GM12878 (cell line): ENCODE measurements around the gene MAP4K1. TPM values are rescaled to one million over a fixed set of nuclear protein-coding genes. Genes with fewer than 3 reads are reported as not detected.
A peak's percentile ranks its signal among the peaks of the same experiment; 100 is the strongest.

ENCODE experiments used
- BCLAF1 ChIP-seq: fragments of 450-650 bp; IDR thresholded peaks from 2 replicates; pipeline ENCODE4 v1.6.1; 2017; ENCODE audit warnings: antibody characterized with exemption, mild to moderate bottlenecking, moderate library complexity
- EZH2 ChIP-seq: IDR thresholded peaks from 2 replicates; pipeline ENCODE4 v1.6.1; 2012; ENCODE audit warnings: low read depth, mild to moderate bottlenecking, control low read depth, inconsistent platforms, low read length, borderline replicate concordance; ENCODE audit not compliant: control insufficient read depth
- HDAC6 ChIP-seq: fragments of 200-600 bp; sonication (generic); IDR thresholded peaks from one replicate; pipeline ENCODE4 v1.8.0; 2017; ENCODE audit warnings: antibody characterized with exemption; ENCODE audit not compliant: unreplicated experiment
- IRF4 ChIP-seq: IDR thresholded peaks from 2 replicates; pipeline ENCODE4 v1.6.1; 2011; ENCODE audit warnings: low read depth, low read length
- MAX ChIP-seq: IDR thresholded peaks from 2 replicates; pipeline ENCODE4 v1.6.1; 2012; ENCODE audit warnings: low read depth, low read length, improper control_type of control experiment
- MEF2A ChIP-seq: IDR thresholded peaks from 2 replicates; pipeline ENCODE4 v1.6.1; 2011; ENCODE audit warnings: low read depth, mild to moderate bottlenecking, low read length, moderate library complexity; ENCODE audit not compliant: insufficient read depth
- MTA3 ChIP-seq: IDR thresholded peaks from 2 replicates; pipeline ENCODE4 v1.6.1; 2012; ENCODE audit warnings: low read length, inconsistent platforms, borderline replicate concordance
- NR2C1 ChIP-seq: fragments of 450-650 bp; IDR thresholded peaks from 2 replicates; pipeline ENCODE4 v1.6.1; 2017; ENCODE audit warnings: antibody characterized with exemption, mild to moderate bottlenecking, moderate library complexity
- POLR2AphosphoS2 ChIP-seq: IDR thresholded peaks from 2 replicates; pipeline ENCODE4 v1.6.1; 2011; ENCODE audit warnings: low read depth, mild to moderate bottlenecking, low read length, improper control_type of control experiment, moderate library complexity
- RAD21 ChIP-seq: IDR thresholded peaks from 2 replicates; pipeline ENCODE4 v1.6.1; 2011; ENCODE audit warnings: mild to moderate bottlenecking, low read depth, low read length, moderate library complexity; ENCODE audit not compliant: insufficient read depth
- RAD51 ChIP-seq: fragments of 450-650 bp; IDR thresholded peaks from 2 replicates; pipeline ENCODE4 v1.6.1; 2016; ENCODE audit warnings: moderate library complexity, mild to moderate bottlenecking, inconsistent platforms
- RB1 ChIP-seq: fragments of 450-650 bp; formaldehyde crosslinking; IDR thresholded peaks from 2 replicates; pipeline ENCODE4 v1.6.1; 2017; ENCODE audit warnings: mild to moderate bottlenecking, borderline replicate concordance
- SMAD5 ChIP-seq: IDR thresholded peaks from 2 replicates; pipeline ENCODE4 v1.6.1; 2016; ENCODE audit warnings: antibody characterized with exemption, low read depth
- STAT1 ChIP-seq: fragments of 450-650 bp; conservative IDR thresholded peaks from 2 replicates; pipeline ENCODE4 v1.6.1; 2014; ENCODE audit warnings: antibody characterized with exemption, mild to moderate bottlenecking
- TCF7 ChIP-seq: IDR thresholded peaks from 2 replicates; pipeline ENCODE4 v1.6.1; 2014; ENCODE audit warnings: antibody characterized with exemption, borderline replicate concordance
- YBX1 ChIP-seq: fragments of 450-650 bp; IDR thresholded peaks from 2 replicates; pipeline ENCODE4 v1.6.1; 2016; ENCODE audit warnings: antibody characterized with exemption
- YY1 ChIP-seq: IDR thresholded peaks from 2 replicates; pipeline ENCODE4 v1.6.1; 2011; ENCODE audit warnings: low read depth, mild to moderate bottlenecking, low read length
- ZBTB11 ChIP-seq: fragments of 450-650 bp; formaldehyde crosslinking; IDR thresholded peaks from 2 replicates; pipeline ENCODE4 v1.5.0; 2022; ENCODE audit warnings: mild to moderate bottlenecking, missing genetic modification characterization
- ZNF24 ChIP-seq: fragments of 450-650 bp; IDR thresholded peaks from 2 replicates; pipeline ENCODE4 v1.6.1; 2017; ENCODE audit warnings: antibody characterized with exemption, mild to moderate bottlenecking
- ZNF687 ChIP-seq: fragments of 450-650 bp; IDR thresholded peaks from 2 replicates; pipeline ENCODE4 v1.6.1; 2017; ENCODE audit warnings: mild to moderate bottlenecking, moderate library complexity
- polyA plus RNA-seq, 11 experiments: library from polyadenylated mRNA; depleted of rRNA in 4 of 11; unstranded in 6 of 11; stranded (reverse) in 5 of 11; fragments of >200 nt; fragmentation: Nextera tagmentation in 4 of 11; fragmentation: Illumina TruSeq in 1 of 11; extraction: Ambion mirVana in 4 of 11; extraction: Trizol in 1 of 11; gene quantifications; 1 replicate in 1 of 11; 2 replicates in 10 of 11; pipeline versions ENCODE4 v1.2.1 to v1.2.3, GENCODE V29; 2011 to 2016; ENCODE audit warnings: inconsistent platforms in 2 of 11, missing spikeins in 2 of 11, low read depth in 1 of 11
- total RNA-seq, 4 experiments: library from RNA; depleted of rRNA in 3 of 4; stranded (reverse); fragments of >200 nt in 3 of 4; fragmentation: Illumina TruSeq in 1 of 4; extraction: Trizol in 1 of 4; gene quantifications; 2 replicates each; pipeline versions ENCODE4 v1.2.1 to v1.2.3, GENCODE V29; 2013 to 2021

Gene MAP4K1
- total and polyA plus RNA-seq, 10 of the 15 experiments (the other 5 are each of a cell fraction or from before 2014, with no cell fraction given) = 39.2 to 306 (median 140) TPM

GRCh38 chr19:38617764-38618589 is at the start of gene MAP4K1 (continued):
- TF ChIP-seq HDAC6 (no peak), ZBTB11 (CRISPR knock-in tag) (no peak), YY1 (no peak), RAD21 (no peak), STAT1 (no peak), RAD51 (no peak), MAX (no peak; the same call in 1 of the 2 replicates), YBX1 (0 out of 2 replicates have a peak, but pooled peaks have one; percentile 62), NR2C1 (0 out of 2 replicates have a peak, but pooled peaks have one; percentile 11), MTA3 (no peak), SMAD5 (no peak), EZH2 (no peak), BCLAF1 (no peak), ZNF24 (no peak), MEF2A (no peak), POLR2AphosphoS2 (no peak), IRF4 (no peak; the same call in 1 of the 2 replicates), RB1 (peak; percentile 89; the same call in 1 of the 2 replicates), TCF7 (no peak), ZNF687 (peak; percentile 46; the same call in 1 of the 2 replicates)
